NCI-H146 (cell line): ENCODE results near the gene ST3GAL4.
"Not testable (repeated sequence)": the region's sequence is repeated elsewhere in the genome, so short reads cannot be mapped to it uniquely, and the experiment has no call there.

Source experiments
- DNase-seq: peaks from one replicate; lab custom pipeline; 2025; lab: John Stamatoyannopoulos, UW

Gene ST3GAL4

DNA sequence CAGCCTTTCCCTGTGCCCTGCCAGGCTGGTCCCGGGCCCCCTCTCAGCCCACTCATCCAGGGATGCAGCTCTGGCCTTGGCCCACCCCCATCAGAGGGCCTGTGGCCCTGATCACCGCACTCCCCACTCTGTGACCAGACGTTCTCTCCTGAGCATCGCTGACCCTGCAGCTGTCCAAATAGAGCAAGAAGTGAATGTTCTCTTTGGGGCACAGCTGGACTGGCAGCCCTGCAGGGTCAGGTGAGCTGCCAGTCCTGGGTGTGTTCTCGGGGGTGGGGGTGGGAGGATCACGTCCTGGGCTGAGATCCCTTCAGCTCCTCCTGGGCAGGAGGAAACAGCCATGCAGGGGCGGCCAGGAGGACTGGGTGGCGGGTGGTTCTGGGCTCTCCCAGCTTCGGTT is 9.2 kb downstream of the ST3GAL4 start:
- not testable (repeated sequence) for DNase-seq

DNA sequence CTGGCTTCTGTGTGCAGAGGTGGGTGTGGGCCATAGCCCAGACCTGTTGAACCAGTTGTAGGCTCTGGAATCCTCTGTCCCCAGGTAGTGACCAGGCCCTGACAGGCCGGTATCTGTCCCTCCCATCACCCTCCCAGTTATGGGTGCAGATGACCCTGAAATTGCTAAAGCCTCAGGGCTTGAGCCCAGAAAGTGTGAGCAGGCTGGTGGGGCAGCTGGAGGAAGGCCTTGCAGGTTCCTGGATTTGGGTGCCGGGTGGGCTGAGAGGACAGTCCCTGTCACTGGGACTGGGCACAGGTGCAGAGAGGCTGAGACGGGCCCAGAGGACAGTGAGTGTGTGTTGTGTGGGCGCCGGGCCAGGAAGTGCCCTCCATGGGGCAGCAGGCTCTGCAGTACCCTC is 10.0 kb downstream of the ST3GAL4 start:
- DNase-seq: not testable (repeated sequence)

DNA sequence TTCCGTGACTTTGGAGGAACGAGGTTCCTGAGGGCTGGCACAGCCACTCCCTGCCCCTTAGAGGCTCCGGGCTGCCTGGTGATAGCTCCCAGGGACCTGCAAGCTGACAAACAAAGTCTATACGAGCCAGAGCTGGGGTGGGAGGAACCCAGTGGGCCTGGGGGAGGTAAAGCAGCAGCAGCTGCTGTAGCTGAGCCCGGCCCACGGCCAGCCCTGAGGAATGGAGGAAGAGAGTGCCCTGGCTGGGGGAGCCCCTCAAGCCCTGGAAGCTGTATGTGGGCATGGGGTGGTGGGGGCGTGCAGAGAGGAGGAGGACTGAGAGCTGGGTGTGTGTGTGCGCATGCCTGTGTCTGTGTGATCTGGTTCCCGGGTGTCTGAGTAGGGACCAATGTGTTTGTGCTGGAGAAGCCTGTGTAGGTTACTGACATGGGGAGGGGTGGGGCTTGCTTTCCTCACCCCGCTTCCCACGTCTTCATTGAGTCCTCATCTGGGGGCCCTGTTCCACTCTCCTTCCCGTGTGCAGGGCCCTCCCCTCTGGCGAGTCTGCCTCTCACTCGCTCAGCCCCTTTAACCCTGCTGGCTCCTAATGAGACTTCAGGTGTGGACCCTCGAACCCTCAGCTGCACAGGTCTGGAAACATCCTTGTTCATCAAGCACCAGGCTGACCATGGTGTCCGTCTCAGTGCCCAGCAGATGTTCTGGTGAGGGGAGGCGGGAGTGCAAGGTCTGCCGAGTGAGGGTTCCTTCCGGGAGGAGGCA is 10.8 kb downstream of the ST3GAL4 start:
- DNase-seq: no peak

DNA sequence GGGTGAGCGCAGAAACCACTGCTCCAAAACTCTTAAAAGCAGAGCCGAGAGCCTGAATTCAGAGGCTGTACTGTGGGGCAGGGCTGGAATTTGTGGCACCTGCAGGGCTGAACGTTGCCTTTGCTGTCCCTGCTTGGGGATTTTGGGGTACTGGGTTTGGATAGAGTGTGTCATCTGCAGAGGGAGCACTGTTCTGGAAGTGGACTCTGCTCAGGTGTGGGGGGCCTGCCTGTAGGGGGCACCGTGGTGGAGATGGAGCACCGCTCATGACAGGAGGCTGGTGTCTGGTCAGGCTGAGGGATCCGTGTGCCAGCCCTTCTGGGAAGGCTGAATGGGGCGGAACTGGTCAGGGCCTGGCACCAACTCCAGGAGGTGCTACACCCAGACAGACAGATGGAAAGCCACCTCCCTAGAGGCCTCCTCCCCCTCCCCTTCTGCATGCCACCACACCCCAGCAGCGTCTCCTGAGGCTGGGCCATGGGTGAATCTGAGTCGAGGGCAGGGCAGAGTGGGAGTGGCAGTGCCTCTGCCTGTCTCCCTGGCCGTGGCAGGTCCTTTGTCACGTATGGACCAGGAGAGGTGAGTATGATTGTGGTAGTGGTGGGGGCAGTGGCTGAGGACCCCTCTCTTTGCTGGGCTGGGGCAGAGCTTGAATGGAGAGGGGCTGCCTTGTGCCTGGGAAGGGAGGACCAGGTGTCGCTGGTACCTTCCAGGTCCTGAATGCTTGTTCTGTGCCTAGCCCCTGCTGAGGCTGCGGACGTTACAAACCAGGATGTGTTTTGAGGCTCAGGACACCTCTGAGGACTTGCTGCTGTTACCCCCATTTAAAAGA is 11.6 kb downstream of the ST3GAL4 start:
- DNase-seq: not testable (repeated sequence)

DNA sequence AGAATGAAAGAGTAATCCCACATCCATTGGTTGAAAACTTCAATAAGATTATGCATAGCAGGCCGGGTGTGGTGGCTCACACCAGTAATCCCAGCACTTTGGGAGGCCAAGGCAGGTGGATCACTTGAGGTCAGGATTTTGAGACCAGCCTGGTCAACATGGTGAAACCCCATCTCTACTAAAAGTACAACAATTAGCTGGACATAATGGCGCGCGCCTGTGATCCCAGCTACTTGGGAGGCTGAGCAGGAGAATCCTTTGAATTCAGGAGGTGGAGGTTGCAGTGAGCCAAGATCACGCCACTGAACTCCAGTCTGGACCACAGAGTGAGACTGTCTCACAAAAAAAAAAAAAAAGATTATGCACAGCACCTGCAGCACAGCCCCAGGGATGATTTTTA is 12.3 kb downstream of the ST3GAL4 start:
- peak; percentile 28 for DNase-seq

DNA sequence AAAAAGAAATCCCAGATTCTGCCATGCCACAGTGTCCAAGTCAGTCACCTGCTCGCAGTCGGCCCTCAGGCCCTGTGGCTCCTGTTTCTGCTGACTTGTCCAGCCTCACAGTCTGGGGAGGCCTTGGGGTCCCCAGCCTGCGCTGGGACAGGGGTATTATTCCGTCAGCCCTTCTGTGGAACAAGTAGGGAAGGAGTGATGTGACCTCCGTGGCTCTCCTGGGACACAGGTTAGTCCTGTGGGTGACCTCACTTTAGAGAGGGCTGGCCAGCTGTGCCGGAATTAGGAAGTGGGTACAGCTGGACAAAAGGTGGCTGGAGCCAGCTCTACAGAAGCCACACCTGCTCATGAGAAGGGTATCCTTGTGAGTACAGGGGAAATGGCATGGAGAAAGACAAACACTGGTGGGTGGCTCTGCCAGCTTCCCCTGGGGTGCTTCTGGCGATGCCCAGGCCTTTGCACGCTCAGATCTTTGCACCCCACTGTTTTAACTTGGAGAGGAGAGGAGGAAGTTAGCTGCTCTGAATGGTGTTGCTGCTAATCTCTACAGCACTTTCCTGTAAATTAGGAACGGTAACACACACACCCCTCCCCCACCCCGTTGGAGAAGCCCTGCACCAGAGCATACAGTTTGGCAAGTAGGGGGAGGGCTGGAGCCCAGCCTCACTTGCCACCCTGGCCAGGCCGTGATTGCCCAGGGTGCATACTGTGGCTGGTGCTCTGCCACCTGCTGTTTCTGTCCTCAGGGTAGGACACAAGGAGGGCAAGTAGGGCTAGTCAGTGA is 13.0 kb downstream of the ST3GAL4 start:
- peak; percentile 38 for DNase-seq

DNA sequence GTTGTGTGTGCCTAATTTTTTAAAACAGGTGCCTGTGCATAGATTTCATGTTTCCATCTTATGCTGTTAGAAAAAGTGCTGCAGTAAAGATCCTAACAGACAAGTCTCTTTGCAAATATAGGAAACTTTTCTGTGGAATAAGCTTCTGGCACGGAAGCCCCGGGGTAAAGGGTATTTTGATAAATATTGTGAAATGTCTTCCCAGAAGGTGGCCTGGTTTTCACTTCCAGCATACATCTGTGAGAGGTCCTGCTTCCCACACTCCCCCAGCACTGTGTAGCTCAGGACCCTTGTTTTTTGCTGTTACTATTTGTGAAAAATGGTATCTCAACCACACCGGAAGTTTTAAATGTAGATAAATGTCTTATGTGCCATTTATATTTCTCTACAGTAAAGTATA is 14.5 kb downstream of the ST3GAL4 start:
- DNase-seq: no peak

DNA sequence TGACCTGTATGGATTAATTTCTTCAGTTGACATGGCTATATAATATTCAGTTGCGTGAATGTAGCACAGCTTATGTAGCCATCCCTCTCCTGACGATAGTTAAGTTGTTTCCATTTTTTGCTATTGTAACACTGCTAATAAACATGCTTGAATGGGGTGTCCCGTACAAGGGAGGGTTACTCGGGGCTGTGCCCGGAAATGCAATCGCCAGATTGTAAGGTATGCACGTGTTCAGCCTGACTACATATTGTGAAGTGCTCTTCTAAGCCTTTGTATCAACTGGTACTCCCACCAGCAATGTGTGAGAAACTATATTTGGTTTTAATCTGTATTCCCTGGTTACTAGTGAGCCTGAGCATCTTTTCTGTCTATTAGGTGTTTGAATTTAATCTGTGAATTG is 16.1 kb downstream of the ST3GAL4 start:
- DNase-seq: no peak

DNA sequence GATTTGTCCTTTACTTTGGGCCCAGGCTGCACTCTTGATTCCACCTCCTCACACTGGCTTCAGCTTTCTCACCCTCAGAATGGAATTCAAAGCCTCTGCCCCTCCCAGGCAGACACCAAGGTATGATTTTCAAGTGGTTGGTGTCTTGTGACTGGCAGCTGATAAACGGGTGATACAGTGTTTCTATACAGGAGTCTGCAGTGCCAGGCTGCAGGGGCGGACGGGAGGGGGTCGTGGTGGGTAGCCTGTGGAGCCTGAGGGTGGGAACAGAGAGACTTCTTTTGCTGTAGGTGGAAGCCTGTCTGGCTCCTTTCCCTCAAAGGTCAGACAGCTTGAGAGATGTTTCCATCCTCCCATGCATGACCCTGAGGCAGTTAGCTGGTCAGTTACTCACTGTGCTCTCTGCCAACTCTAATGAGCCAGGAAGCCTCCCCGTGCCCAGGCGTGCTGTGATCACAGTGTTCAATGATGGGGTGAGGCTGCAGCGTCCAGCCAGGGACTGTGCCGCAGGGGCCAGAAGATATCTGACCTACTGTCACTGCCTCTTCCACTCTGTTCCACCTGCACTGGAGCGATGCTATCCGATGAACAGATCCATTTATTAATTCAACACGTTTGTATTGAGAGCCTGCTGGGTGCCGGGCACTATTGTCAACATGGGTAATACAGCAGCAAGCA is 18.0 kb downstream of the ST3GAL4 start:
- peak; percentile 65 for DNase-seq

DNA sequence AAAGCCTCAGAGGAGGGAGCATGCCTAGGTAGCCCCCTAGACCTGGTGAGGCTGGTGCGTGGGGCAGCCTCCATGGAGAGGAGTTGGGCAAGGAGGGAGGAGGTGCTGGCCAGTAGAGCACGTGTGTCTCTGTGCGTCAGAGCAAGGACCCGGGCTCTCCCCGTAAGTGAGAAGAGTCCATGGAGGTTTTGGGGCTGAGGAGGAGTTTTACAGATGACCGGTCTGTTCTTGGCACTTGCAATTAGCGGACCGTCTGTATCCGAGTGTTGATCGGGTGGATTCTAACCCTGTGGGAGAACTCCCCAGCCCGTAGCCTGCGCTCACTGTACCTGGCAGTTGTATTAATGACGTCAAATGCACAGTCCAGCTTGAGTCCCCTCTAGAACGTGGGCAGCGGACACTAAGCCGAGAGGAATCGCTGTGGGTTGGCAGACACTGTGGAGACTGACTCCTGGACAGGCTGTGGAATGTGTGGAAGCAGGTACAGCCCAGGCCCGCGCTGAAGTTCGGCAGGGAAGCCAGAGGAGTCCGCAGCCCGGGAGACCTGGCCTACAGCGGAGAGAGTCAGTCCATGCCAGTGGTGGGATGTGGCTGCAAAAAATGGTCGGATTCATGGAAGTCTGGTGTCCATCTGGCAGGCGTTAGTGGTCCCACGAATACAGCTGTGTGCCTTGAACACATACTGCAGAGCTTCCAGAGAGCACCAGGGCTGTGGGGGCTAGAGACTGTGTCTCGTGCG is 19.2 kb downstream of the ST3GAL4 start:
- DNase-seq: not testable (repeated sequence)

DNA sequence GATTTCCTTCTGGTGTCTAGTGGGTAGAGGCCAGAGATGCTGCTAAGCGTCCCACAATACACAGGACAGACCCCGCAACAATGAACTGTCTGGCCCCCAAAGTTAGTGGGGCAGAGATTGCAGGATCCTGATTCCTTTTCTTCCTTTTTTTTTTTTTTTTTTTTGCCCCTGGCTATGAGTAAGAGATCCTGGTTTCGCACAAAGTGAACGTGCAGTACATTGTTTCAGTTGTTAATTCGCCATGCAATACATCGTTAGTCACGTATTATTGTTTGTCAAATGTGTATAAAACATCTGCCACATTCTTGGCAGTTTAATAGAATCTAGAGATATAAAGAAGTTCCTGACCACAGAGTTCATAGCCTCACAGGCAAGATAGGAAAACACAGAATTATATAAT is 20.2 kb downstream of the ST3GAL4 start:
- no peak for DNase-seq

DNA sequence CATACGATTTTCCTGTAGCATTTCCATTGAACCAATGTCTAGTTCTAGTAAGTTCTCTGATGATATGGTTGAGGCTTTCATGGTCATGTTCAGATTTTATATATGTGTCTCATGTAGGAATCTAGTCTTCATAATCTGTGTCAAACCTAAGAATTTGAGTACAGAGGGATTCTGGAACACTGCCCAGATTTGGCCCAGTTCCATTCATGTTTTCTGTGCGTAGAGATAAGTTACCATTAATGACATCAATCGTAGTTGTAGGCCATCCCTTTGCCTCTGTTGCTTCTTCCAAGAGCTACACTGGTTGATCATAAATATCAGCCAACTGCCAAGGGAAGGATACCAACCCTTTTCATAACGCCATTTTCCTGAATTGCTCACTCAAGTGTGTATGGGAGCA is 23.3 kb downstream of the ST3GAL4 start:
- no peak for DNase-seq

DNA sequence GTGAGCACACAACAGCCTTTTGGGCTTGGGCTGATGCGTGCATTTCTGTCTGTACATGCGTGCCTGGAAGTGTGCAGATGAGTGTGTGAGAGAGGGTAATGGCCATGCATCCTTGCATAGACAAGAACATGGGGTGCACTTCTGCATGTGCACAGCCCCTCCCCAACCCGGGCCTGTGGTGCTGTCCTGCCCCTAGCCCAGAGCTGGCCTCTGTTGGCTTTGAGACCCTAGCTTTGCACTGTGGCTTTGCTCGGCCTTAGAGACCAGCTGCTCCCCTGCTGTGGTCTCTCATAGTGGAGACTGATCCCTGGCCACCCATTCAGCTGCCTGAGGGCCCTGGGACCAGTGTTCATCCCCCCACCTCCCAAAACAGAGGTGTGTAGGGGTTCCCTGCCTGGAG is 25.4 kb downstream of the ST3GAL4 start:
- no peak for DNase-seq

DNA sequence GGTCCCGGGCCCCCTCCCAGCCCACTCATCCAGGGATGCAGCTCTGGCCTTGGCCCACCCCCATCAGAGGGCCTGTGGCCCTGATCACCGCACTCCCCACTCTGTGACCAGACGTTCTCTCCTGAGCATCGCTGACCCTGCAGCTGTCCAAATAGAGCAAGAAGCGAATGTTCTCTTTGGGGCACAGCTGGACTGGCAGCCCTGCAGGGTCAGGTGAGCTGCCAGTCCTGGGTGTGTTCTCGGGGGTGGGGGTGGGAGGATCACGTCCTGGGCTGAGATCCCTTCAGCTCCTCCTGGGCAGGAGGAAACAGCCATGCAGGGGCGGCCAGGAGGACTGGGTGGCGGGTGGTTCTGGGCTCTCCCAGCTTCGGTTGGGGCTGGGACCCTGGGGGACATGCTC is 26.5 kb downstream of the ST3GAL4 start:
- DNase-seq: not testable (repeated sequence)

DNA sequence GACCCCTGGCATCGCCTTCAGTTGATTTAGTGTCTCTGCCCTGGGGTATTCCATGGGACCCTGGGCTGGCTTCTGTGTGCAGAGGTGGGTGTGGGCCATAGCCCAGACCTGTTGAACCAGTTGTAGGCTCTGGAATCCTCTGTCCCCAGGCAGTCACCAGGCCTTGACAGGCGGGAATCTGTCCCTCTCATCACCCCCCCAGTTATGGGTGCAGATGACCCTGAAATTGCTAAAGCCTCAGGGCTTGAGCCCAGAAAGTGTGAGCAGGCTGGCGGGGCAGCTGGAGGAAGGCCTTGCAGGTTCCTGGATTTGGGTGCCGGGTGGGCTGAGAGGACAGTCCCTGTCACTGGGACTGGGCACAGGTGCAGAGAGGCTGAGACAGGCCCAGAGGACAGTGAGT is 27.2 kb downstream of the ST3GAL4 start:
- not testable (repeated sequence) for DNase-seq

DNA sequence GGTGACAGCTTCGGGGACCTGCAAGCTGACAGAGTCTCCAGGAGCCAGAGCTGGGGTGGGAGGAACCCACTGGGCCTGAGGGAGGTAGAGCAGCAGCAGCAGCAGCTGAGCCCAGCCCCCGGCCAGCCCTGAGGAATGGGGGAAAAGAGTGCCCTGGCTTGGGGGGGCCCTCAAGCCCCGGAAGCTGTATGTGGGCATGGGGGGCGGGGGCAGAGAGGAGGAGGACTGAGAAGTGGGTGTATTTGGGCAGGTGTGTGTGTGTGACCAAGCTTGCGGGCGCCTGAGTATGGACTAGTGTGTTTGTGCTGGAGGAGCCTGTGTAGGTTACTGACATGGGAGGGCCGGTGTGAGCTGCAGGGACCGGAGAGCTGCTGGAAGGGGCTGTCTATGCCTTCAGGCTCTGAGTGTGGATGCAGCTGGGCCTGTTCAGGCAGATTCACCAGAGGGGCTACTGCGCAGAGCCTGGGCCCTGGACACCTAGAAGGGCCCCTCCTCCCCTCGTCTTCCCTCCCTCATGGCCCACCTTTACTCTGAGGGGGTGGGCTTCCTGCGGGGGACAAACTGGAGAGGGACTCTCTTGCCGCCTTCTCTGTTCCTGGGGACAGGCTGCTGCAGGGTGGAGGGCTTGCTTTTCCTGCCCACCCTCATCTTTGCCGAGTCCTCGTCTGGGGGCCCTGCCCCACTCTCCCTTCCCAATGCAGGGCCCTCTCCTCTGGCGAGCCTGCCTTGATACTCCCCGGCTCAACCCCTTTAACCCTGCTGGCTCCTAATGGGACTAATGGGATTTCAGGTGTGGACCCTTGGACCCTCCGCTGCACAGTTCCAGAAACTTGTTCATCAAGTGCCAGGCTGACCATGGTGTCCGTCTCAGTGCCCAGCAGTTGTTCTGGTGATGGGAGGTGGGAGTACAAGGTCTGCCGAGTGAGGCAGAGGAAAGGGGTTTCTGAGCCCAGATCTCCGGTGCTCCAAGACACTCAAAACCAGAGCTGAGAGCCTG is 28.2 kb downstream of the ST3GAL4 start:
- DNase-seq: no peak

DNA sequence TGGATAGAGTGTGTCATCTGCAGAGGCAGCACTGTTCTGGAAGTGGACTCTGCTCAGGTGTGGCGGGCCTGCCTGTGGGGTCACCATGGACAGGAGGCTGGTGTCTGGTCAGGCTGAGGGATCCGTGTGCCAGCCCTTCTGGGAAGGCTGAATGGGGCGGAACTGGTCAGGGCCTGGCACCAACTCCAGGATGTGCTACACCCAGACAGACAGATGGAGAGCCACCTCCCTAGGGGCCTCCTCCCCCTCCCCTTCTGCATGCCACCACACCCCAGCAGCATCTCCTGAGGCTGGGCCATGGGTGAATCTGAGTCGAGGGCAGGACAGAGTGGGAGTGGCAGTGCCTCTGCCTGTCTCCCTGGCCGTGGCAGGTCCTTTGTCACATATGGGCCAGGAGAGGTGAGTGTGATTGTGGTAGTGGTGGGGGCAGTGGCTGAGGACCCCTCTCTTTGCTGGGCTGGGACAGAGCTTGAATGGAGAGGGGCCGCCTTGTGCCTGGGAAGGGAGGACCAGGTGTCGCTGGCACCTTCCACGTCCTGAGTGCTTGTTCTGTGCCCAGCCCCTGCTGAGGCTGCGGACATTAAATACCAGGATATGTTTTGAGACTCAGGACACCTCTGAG is 29.1 kb downstream of the ST3GAL4 start:
- DNase-seq: no peak

DNA sequence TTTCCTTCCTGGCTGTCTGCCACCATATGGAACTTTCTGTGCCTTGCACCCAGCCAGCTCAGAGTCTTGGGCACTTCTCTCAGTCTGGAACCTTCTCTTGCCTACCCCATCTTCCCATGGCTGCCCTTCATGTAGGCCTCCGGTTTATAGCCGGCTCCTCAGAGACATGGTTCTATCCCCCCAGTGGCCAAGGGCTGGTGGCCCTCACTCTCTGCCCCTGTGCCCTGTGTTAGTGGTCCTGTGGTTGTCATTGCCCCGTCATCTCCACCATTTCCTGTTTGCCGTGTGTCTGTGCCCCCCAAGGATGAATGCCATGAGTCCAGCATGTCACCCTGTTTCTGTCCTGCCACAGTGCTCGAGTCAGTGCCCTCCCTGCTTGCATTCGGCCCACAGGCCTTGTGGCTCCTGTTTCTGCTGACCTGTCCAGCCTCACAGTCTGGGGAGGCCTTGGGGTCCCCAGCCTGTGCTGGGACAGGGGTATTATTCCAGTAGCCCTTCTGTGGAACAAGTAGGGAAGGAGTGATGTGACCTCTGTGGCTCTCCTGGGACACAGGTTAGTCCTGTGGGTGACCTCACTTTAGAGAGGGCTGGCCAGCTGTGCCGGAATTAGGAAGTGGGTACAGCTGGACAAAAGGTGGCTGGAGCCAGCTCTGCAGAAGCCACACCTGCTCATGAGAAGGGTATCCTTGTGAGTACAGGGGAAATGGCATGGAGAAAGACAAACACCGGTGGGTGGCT is 30.7 kb downstream of the ST3GAL4 start:
- no peak for DNase-seq

DNA sequence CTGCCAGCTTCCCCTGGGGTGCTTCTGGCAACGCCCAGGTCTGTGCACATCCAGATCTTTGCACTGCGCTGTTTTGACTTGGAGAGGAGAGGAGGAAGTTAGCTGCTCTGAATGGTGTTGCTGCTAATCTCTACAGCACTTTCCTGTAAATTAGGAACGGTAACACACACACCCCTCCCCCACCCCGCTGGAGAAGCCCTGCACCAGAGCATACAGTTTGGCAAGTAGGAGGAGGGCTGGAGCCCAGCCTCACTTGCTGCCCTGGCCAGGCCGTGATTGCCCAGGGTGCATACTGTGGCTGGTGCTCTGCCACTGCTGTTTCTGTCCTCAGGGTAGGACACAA is 31.2 kb downstream of the ST3GAL4 start:
- DNase-seq: peak; percentile 42
